ENCODE measurements around the gene ATXN1.

The ATXN1 gene

DNA sequence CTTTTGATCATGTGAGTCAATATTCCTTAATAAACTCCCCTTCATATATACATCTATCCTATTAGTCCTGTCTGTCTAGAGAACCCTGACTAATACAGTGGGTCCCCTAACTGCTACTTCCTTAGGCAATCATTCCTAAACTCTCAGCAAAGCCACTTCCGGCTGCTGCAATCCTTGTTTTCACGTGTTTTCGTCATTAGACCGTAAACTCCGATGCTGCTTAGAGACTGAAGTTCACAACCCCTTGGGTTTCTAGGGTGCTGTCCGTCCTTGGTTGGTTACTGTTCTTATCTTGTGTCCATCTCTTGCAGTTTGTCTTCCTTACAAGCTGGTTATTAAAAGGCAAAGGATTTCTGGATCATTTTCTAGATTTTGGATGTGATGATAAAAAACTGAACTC lies 416.5 kb downstream of the ATXN1 start:
- DNase-seq, result no peak

DNA sequence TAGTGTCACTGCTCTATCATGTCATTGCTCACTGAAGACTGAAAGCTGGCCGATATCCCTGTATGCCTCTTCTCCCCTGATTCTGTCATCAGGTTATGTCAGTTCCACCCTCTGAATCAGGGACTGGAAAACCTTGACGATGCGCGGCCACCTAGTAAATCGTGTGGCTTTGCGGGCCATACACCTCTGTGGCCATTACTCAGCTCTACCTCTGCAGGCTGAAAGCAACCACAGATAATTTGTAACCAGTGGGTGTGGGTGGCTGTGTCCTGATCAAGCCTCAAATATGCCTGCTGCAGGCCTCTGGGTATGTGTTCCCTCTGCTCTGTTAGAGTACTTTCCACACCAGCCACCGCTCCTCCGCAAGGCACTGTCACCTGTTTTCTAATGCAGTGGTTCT lies 417.7 kb downstream of the ATXN1 start:
- DNase-seq, result no peak

DNA sequence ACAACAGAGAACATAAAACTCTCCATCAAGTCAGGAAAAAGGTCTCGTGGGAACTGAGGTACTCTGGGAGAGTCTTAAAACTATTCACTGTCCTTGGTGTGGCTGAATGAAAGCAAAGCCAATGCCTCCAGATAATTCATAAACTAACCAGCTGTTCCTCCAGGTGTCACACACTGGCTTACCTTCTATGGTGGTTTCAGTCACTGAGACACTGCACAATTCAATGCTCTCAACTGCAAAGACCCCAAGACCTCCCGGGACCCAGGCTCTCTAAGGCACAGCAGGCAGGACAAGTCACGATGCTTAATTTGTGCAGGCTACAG lies 422.0 kb downstream of the ATXN1 start:
- DNase-seq, result no peak

GRCh38 chr6:16338577-16339264 lies 422.5 kb downstream of the ATXN1 start:
- DNase-seq, result no peak

GRCh38 chr6:16337295-16337975 lies 423.8 kb downstream of the ATXN1 start:
- no peak for DNase-seq

DNA sequence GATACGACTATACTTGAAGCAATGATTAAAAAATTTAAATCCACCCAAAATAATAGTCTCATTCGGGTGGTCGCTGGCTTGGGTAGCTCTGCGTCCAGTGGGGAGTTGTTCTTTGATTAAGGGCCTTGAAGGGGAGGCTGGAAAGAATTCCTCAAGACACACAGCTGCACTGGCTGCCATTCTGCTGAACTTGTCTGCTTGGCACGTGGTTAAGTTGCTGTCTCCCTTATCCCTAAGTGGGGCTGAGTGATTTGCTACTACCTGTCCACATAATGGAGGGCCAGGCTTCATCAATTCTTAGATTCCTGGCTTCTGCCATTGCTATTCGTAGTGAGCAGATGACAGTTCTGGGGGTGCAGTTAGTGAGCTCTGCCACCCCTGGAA lies 424.4 kb downstream of the ATXN1 start:
- no peak for DNase-seq

DNA sequence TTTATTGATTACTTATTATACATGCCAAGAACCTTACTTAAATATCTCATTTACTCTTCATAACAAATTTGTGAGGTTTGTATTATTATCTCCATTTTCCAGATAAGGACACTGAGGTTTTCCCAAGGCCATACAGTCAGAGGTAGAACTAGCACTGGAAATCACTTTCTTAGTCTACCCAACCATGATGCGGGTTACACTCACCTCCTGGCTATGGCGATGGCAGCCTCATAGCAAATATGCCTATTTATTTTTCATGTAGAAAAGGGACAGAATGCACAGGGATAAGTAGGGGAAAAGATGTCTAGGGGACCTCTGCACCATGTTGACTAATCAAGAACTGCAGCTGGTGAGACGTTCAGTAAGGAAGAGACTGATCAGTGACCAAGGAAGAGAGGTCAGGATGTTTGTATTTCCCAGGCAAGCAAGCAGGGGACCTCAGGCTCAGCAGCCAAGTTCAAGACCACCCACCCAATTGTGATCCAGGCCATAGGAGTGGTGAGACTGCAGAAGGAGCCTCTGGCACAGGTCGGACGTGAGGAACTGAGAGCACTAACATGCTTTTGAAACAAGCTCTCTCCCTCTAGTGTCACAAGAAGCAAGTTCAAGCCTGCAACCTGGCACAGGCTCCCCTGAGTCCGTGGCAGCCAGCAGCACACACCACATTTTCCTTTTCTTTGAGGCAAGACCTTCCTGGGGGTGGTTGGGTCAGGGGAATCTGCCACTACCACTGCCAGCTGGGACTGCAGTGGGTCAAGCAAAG lies 425.0 kb downstream of the ATXN1 start:
- no peak for DNase-seq

DNA sequence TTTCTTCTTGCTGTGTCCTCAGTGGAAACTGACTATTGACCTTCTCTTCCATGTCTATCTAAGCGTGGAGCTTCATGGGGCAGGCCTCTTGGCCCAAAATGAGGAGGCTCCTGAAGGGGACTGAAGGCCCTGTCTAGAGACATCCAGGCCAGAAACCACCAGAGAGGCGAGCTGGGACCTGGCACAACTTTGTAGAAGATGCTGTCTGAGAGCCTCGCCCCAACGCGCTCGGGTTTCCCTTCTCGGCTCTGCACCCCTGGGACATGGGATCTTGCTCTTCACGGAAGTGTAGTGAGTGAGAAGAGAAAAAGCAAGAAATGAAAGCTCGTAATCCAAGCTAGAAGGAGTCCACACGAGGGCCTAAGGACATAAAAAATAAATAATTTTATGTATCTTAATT lies 426.1 kb downstream of the ATXN1 start:
- no peak for DNase-seq

DNA sequence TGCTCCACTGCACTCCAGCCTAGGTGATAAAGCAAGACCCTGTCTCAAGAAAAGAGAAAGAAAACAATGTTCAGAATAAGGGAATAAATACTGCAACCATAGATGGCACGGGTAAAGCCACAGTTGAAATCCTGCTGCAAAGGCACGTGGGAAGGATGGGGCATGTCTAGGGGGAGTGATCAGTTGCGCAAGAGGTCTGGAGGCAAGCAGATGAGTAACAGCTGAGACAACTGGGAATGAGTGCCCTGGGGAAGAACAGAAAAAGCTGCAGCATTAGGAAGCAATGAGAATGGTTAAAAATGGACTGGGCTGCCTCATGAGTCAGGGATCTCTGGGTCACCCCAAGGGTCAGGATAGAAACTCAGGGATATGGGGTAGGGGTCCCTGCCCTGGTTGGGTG lies 426.6 kb downstream of the ATXN1 start:
- no peak for DNase-seq

- DNase-seq, result no peak
Observed at GRCh38 chr6:16333580-16333979, 427.7 kb downstream of the ATXN1 start.

DNA sequence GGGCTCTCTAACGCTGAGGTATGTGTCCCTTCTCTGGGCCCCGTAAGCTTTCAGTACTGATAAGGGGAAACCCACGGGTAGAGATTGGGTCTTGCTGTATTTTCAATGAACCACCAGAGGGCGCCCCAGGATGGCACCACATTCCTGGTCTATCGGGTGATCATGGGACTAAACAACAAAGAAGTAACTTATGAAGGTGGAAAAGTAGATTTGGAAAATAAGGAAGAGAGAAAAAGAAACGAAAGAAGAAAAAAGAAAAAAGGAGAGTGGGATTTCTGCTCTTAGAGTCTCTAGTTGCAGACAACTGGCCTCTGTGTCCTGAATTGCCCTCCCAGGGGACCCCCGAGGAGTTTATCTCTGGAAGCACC lies 429.1 kb downstream of the ATXN1 start:
- peak; percentile 50 for DNase-seq

- DNase-seq, result peak; percentile 12
Observed at GRCh38 chr6:16331384-16332174, 429.7 kb downstream of the ATXN1 start.

GRCh38 chr6:16329233-16329632 lies 432.0 kb downstream of the ATXN1 start:
- no peak for DNase-seq

DNA sequence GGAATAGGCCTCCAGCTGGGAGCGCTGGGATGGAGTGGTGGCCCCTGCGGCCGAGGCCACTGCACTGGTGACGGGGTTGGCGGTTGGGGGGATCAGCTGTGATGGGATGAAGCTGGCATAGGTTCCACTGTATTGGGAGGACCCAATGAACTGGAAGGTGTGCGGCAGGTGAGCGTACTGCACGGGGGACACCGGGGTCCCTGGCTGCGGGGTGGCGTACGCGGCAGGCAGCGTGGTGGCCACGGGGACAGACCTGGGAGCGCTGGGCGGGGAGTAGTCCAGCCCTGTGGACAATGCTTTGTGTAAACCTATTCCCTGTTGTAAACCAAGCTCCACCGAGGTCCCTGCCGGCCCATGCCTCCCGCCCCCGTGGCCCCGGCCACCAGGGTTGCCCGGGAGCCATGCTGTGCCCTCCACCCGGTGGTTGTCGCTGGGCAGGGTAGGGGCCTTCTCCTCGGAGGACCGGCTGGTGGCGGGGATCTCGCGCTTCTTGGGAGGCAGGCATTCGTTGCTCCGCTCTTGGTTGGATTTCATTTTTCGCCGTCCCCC lies 433.4 kb downstream of the ATXN1 start:
- DNase-seq, result no peak

DNA sequence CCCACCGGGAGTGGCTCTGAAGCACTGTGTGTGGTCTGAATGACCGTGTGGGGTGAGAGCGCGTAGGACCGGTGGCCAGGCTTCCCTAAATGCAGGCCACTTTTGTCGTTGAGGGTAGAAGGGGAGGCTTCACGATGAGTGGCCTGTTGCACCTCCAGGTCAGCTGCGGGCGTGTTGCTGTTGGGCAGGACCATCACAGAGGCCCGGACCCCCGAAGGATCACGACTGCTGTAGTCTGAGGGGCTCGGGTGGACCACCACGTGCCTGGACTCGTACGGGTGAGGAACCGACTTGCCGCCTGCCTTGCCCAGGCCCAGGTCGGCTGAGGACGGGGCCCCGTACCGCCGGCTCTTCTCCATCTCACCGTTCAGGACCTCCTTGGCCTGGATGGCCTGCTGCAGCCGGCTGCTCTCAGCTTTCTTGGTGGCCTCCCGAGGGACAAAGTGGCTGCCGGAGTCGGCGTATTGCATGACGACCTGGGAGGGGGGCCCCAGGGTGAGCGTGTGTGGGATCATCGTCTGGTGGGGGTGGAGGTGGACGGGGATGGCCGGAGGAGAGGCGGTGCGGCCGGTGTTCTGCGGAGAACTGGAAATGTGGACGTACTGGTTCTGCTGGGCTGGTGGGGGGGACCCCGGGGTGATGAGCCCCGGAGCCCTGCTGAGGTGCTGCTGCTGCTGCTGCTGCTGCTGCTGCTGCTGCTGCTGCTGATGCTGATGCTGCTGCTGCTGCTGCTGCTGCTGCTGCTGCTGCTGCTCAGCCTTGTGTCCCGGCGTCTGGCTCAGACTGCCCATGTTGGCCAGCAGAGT lies 434.1 kb downstream of the ATXN1 start:
- no peak for DNase-seq

DNA sequence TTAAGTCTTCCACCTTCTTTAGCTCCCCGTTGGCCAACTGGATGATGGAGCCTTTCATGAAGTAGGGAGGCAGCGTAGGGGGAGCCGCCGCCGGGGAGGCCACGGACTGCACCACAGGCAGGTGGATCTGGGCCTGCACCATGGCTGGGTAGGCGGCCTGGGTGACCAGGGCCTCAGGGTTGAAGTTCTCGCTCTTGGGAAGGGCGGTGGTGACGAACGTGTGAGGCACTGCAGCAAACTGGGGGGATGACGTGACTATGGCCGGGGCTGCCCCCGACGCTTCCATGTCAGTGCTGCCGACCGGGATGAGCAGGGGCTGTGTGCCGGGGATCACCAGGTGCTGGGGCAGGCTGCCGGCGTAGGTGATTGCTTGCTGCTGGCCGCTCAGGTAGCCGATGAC lies 434.7 kb downstream of the ATXN1 start:
- no peak for DNase-seq

DNA sequence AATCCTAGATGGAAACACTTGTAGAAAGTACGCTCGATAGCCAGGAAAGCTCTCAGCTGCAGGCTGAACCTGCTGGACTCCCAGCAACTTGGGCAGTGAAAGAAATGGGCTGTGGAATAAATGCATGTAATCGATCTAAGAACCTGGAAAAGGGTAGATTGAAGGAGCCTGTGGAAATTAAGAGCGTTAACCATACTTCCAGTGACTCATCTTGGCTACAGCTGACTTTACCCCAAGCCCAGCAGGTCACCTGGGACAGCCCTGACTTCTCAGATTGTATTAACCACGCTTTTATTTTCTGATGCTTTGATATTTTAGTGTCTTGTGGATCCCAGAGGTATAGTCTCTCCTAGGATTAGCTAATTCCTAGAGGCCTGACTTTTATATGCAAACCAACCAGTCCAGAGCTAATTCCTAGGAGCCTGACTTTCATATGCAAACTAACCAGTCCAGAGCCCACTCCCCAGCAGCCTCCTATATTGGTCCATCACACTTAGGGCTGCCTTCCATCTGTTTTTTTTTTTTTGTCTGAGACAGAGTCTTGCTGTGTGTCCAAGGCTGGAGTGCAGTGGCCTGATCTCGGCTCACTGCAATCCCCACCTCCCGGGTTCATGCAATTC lies 436.5 kb downstream of the ATXN1 start:
- no peak for DNase-seq

GRCh38 chr6:16324184-16324583 lies 437.1 kb downstream of the ATXN1 start:
- DNase-seq, result no peak

DNA sequence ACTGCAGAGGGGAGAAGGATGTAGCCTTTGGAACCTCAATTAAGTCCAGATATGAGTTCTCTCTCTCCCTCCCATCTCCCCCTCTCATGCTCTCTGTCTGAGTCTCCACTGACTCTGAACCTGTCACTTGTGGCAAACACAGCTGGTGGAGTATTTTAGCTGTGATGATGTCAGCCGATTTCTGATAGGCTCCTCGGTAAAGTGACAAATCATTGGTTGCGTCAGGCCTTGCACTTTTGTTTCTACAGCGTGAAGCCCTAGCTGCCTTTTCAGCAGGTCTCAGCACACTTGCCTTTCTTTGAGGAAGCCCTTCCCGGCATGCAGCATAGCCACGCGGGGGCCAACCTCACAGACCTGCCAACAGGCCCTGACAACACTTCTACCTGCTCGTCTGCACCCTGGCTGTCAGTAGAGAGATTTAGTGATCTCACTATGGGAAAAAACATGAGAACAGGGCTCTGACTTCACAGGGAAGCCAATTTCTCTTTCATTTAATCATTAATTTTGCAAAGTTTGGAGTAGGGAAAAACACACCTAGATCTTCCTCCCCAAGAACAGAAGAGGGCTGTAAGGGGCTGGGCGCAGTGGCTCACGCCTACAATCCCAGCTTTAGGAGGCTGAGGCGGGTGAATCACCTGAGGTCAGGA lies 438.5 kb downstream of the ATXN1 start:
- peak; percentile 11 for DNase-seq

DNA sequence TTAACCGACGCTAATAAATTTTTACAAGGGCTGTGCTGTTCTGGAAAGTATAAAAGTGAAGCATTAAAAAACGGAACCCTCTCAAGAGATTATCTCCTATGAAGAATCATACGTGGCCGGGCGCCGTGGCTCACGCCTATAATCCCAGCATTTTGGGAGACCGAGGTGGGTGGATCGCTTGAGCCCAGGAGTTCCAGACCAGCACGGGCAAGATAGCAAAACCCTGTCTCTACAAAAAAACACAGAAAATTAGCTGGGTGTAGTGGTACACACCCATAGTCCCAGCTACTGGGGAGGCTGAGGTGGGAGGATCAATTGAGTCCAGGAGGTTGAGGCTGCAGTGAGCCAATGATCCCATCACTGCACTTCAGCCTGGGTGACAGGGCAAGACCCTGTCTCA lies 439.4 kb downstream of the ATXN1 start:
- no peak for DNase-seq

DNA sequence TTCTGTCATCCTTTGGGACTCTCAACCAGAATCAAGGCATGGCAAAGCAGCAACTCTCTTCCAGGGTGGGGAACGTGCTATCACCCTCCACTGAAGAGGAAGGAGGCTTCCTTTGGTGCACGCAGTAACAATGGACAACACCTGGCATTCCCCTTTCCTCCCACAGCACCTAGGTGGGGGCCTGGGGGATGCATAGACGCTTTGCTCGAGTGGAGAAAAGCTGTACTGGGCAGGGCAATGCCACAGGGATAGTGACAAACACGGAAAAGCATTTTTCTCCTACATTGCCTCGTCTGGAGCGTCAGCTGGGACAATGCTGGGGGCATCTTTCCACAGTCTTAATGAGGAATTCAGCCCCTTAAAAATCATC lies 439.9 kb downstream of the ATXN1 start:
- no peak for DNase-seq

Data from GDM1 (cell line).